K562 (cell line): ENCODE measurements around the gene DIS3L2.

Source experiments
- ID3 ChIP-seq, 2 experiments: fragments of 250-450 bp in 1 of 2; fragments of 450-650 bp in 1 of 2; sonication (Bioruptor Pico) in 1 of 2; IDR thresholded peaks; 2 replicates each; pipeline versions ENCODE4 v1.6.1 to v1.8.0; 2016 to 2021; ENCODE audit warnings: mild to moderate bottlenecking in 2 of 2, moderate library complexity in 2 of 2, missing compliant biosample characterization in 1 of 2, missing genetic modification characterization in 1 of 2
- MCM3 ChIP-seq: fragments of 450-650 bp; IDR thresholded peaks from 2 replicates; pipeline ENCODE4 v1.6.1; 2016
- ZNF274 ChIP-seq: IDR thresholded peaks from 2 replicates; pipeline ENCODE4 v1.6.1; 2011; ENCODE audit warnings: low read depth, mild to moderate bottlenecking, low read length, moderate library complexity, borderline replicate concordance
- ZNF311 ChIP-seq: fragments of 250-450 bp; sonication (Bioruptor Pico); IDR thresholded peaks from 2 replicates; pipeline ENCODE4 v1.4.0; 2020; ENCODE audit warnings: mild to moderate bottlenecking, moderate library complexity

GRCh38 chr2:232353096-232353495 lies 391.6 kb downstream of the DIS3L2 start:
- TF ChIP-seq ZNF274 (no peak), ID3 (CRISPR knock-in tag; IDR thresholded peaks at IDR 0.05) (no peak), ID3 (tag; IDR thresholded peaks at IDR 0.05) (no peak), ZNF311 (CRISPR knock-in tag) (no peak), MCM3 (no peak)
